ENCODE results near the gene NUP210L. TPM values are rescaled to one million over a fixed set of nuclear protein-coding genes. Genes with fewer than 3 reads are reported as not detected.

The NUP210L gene
- total and polyA plus RNA-seq, 4 donors: 0.08 TPM; not detected in 3

DNA sequence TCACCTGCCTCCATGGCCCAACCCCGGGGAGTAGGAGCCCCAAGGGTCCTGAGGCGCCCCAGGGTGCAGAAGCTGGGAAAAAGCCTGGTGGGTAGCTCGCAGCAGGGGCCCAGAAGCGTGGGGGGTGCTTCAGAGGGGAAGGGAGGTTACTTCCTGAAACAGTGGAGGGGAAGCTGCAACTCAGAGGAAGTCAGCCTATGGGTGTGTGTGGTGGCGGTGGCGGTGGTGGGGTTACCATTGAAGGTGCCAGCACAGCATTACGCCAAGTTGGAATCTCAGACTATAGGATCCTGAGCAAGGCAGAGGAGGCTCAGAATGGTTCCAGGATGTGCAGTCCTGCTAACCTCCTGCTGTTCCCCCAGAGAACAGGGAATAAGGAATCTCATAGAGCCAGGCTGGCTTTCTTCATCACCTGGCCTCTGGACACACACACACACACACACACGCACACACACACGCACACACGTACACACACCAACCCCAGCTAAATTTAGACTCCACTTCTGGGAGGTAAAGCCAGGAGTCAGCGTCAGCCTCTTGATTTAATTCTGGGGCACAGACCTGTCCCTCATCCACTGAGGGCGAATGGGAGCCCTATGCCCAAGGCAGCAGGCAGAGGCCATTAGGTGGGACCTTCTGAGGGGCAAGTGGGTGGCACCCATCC, 209.6 kb downstream of the NUP210L start:
- no peak for DNase-seq (ENCODE audit: low spot score)
- H3K4me1 ChIP-seq (ENCODE audit: control insufficient read depth in 4 of 4, insufficient read depth in 4 of 4, low read length in 3 of 4): peaks cover 14 to 38% (median 24%) of the 10 kb centered on the region in 4 donors
- 41% methylated on average over 12 of the region's 12 CpGs for WGBS
- peak overlapping the region; percentile 24 to 85 for H3K9ac ChIP-seq (ENCODE audit: low read depth in 1 of 2, low read length in 2 of 2)
- H3K36me3 ChIP-seq (ENCODE audit: control insufficient read depth in 4 of 4, insufficient read depth in 3 of 4, low read depth in 1 of 4, low read length in 3 of 4): peaks cover 5 to 33% (median 16%) of the 10 kb centered on the region in 4 donors
- TF ChIP-seq, protein P1, sequence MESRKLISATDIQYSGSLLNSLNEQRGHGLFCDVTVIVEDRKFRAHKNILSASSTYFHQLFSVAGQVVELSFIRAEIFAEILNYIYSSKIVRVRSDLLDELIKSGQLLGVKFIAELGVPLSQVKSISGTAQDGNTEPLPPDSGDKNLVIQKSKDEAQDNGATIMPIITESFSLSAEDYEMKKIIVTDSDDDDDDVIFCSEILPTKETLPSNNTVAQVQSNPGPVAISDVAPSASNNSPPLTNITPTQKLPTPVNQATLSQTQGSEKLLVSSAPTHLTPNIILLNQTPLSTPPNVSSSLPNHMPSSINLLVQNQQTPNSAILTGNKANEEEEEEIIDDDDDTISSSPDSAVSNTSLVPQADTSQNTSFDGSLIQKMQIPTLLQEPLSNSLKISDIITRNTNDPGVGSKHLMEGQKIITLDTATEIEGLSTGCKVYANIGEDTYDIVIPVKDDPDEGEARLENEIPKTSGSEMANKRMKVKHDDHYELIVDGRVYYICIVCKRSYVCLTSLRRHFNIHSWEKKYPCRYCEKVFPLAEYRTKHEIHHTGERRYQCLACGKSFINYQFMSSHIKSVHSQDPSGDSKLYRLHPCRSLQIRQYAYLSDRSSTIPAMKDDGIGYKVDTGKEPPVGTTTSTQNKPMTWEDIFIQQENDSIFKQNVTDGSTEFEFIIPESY (IDR thresholded peaks at IDR 0.05): no peak
- TF ChIP-seq, protein P2, sequence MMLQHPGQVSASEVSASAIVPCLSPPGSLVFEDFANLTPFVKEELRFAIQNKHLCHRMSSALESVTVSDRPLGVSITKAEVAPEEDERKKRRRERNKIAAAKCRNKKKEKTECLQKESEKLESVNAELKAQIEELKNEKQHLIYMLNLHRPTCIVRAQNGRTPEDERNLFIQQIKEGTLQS (IDR thresholded peaks at IDR 0.05): no peak
- TF ChIP-seq RXRA (IDR thresholded peaks at IDR 0.05): no peak
- TF ChIP-seq FOXA2 (IDR thresholded peaks at IDR 0.05): no peak
- TF ChIP-seq NR2F2 (IDR thresholded peaks at IDR 0.05): no peak
- no peak for TF ChIP-seq YY1 (IDR thresholded peaks at IDR 0.05)
- TF ChIP-seq, protein P3, sequence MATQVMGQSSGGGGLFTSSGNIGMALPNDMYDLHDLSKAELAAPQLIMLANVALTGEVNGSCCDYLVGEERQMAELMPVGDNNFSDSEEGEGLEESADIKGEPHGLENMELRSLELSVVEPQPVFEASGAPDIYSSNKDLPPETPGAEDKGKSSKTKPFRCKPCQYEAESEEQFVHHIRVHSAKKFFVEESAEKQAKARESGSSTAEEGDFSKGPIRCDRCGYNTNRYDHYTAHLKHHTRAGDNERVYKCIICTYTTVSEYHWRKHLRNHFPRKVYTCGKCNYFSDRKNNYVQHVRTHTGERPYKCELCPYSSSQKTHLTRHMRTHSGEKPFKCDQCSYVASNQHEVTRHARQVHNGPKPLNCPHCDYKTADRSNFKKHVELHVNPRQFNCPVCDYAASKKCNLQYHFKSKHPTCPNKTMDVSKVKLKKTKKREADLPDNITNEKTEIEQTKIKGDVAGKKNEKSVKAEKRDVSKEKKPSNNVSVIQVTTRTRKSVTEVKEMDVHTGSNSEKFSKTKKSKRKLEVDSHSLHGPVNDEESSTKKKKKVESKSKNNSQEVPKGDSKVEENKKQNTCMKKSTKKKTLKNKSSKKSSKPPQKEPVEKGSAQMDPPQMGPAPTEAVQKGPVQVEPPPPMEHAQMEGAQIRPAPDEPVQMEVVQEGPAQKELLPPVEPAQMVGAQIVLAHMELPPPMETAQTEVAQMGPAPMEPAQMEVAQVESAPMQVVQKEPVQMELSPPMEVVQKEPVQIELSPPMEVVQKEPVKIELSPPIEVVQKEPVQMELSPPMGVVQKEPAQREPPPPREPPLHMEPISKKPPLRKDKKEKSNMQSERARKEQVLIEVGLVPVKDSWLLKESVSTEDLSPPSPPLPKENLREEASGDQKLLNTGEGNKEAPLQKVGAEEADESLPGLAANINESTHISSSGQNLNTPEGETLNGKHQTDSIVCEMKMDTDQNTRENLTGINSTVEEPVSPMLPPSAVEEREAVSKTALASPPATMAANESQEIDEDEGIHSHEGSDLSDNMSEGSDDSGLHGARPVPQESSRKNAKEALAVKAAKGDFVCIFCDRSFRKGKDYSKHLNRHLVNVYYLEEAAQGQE (IDR thresholded peaks at IDR 0.05): no peak
- no peak for TF ChIP-seq GABPA (IDR thresholded peaks at IDR 0.05 in 1 of 2, conservative IDR thresholded peaks at IDR 0.05 in 1 of 2)
- TF ChIP-seq, protein P4, sequence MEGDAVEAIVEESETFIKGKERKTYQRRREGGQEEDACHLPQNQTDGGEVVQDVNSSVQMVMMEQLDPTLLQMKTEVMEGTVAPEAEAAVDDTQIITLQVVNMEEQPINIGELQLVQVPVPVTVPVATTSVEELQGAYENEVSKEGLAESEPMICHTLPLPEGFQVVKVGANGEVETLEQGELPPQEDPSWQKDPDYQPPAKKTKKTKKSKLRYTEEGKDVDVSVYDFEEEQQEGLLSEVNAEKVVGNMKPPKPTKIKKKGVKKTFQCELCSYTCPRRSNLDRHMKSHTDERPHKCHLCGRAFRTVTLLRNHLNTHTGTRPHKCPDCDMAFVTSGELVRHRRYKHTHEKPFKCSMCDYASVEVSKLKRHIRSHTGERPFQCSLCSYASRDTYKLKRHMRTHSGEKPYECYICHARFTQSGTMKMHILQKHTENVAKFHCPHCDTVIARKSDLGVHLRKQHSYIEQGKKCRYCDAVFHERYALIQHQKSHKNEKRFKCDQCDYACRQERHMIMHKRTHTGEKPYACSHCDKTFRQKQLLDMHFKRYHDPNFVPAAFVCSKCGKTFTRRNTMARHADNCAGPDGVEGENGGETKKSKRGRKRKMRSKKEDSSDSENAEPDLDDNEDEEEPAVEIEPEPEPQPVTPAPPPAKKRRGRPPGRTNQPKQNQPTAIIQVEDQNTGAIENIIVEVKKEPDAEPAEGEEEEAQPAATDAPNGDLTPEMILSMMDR (IDR thresholded peaks at IDR 0.05; ENCODE audit: low read depth, low read length, missing input control): no peak
- TF ChIP-seq JUND (IDR thresholded peaks at IDR 0.05): no peak
- TF ChIP-seq FOXA1 (IDR thresholded peaks at IDR 0.05): no peak
- TF ChIP-seq HNF4G (IDR thresholded peaks at IDR 0.05): no peak
- no peak for TF ChIP-seq EGR1 (IDR thresholded peaks at IDR 0.05; ENCODE audit: low read depth in 2 of 2)
- no peak for TF ChIP-seq SP1 (IDR thresholded peaks at IDR 0.05)
- TF ChIP-seq TAF1 (conservative IDR thresholded peaks at IDR 0.05): no peak
- TF ChIP-seq, protein P5, sequence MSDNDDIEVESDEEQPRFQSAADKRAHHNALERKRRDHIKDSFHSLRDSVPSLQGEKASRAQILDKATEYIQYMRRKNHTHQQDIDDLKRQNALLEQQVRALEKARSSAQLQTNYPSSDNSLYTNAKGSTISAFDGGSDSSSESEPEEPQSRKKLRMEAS (IDR thresholded peaks at IDR 0.05): no peak
- TF ChIP-seq HNF4A (conservative IDR thresholded peaks at IDR 0.05): no peak
- TF ChIP-seq RAD21 (IDR thresholded peaks at IDR 0.05): no peak
- H3K9me3 ChIP-seq (ENCODE audit: control insufficient read depth in 4 of 4, low read length in 3 of 4): no peaks in the 10 kb centered on the region
- no peaks in the 10 kb centered on the region for H3K27me3 ChIP-seq (ENCODE audit: control insufficient read depth in 4 of 4, insufficient read depth in 4 of 4, low read length in 3 of 4)
- peak overlapping the region; percentile 80 to 97 (median 87) for H3K4me3 ChIP-seq (ENCODE audit: low read depth in 1 of 3, low read length in 3 of 3)
- peak overlapping the region; percentile 94 to 95 for H3K27ac ChIP-seq (ENCODE audit: low read depth in 1 of 2, low read length in 2 of 2)

All from liver (tissue), 9 donors.